Measurements from ENCODE around the gene MACROD2.

MACROD2 gene

DNA sequence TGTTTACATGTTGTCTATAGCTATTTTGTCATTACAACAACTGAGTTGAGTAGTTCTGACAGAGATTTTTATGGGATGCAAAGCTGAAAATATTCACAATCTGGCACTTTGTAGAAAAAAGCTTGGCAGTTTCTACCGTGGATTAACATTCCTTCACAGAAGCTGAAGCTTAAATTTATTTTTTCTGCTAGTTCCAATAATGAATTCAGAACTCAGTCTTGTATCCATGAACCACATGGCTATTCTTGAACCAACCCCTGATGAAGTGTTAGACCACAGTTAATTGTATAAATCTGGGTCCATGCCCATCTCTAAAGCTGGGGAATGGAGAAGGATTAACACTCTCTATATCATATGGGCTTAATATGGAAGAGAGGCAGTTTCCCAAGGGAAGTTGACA is 1085.9 kb downstream of the MACROD2 start:
- H3K4me3 ChIP-seq (ENCODE audit: control insufficient read depth, low read depth, low read length), result no peak overlapping the region
- DNase-seq (ENCODE audit: low read depth), result no peak
- TF ChIP-seq, protein P1, sequence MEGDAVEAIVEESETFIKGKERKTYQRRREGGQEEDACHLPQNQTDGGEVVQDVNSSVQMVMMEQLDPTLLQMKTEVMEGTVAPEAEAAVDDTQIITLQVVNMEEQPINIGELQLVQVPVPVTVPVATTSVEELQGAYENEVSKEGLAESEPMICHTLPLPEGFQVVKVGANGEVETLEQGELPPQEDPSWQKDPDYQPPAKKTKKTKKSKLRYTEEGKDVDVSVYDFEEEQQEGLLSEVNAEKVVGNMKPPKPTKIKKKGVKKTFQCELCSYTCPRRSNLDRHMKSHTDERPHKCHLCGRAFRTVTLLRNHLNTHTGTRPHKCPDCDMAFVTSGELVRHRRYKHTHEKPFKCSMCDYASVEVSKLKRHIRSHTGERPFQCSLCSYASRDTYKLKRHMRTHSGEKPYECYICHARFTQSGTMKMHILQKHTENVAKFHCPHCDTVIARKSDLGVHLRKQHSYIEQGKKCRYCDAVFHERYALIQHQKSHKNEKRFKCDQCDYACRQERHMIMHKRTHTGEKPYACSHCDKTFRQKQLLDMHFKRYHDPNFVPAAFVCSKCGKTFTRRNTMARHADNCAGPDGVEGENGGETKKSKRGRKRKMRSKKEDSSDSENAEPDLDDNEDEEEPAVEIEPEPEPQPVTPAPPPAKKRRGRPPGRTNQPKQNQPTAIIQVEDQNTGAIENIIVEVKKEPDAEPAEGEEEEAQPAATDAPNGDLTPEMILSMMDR (conservative IDR thresholded peaks at IDR 0.05; ENCODE audit: control insufficient read depth, insufficient read depth, low read depth, low read length), result no peak

- DNase-seq (ENCODE audit: low read depth), result no peak
- H3K4me3 ChIP-seq (ENCODE audit: control insufficient read depth, low read depth, low read length), result no peak overlapping the region
- TF ChIP-seq, protein P1 (conservative IDR thresholded peaks at IDR 0.05; ENCODE audit: control insufficient read depth, insufficient read depth, low read depth, low read length), result no peak
Measured at GRCh38 chr20:15091421-15092037, 1096.2 kb downstream of the MACROD2 start.

DNA sequence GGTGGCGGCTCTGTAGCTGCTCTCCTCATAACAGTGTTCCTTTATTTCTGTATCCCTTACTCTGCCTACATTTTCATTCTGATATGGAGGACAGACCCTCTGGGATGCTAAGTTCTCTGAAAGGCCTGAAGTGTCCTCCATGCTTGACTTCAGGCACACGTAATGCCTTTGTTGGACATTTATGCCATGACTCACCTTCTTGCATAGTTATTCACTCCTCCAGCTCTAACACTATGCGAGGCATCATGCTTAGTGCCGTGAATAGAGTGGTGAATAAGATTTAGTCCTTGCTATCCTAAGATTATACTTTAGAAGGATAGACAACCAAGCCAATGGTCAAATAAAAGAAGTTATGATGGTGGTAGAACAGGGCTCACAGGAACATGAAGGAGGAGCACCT is 1103.0 kb downstream of the MACROD2 start:
- no peak overlapping the region for H3K4me3 ChIP-seq (ENCODE audit: control insufficient read depth, low read depth, low read length)
- DNase-seq (ENCODE audit: low read depth), result no peak
- TF ChIP-seq, protein P1 (conservative IDR thresholded peaks at IDR 0.05; ENCODE audit: control insufficient read depth, insufficient read depth, low read depth, low read length), result no peak

GRCh38 chr20:15099130-15099529 is 1103.8 kb downstream of the MACROD2 start:
- DNase-seq (ENCODE audit: low read depth), result no peak
- H3K4me3 ChIP-seq (ENCODE audit: control insufficient read depth, low read depth, low read length), result no peak overlapping the region
- TF ChIP-seq, protein P1 (conservative IDR thresholded peaks at IDR 0.05; ENCODE audit: control insufficient read depth, insufficient read depth, low read depth, low read length), result no peak

GRCh38 chr20:15100506-15101160 is 1105.3 kb downstream of the MACROD2 start:
- TF ChIP-seq, protein P1 (conservative IDR thresholded peaks at IDR 0.05; ENCODE audit: control insufficient read depth, insufficient read depth, low read depth, low read length), result no peak
- H3K4me3 ChIP-seq (ENCODE audit: control insufficient read depth, low read depth, low read length), result no peak overlapping the region
- peak; percentile 6 for DNase-seq (ENCODE audit: low read depth)

- TF ChIP-seq, protein P1 (conservative IDR thresholded peaks at IDR 0.05; ENCODE audit: control insufficient read depth, insufficient read depth, low read depth, low read length), result no peak
- no peak overlapping the region for H3K4me3 ChIP-seq (ENCODE audit: control insufficient read depth, low read depth, low read length)
- DNase-seq (ENCODE audit: low read depth), result no peak
Measured at GRCh38 chr20:15107931-15108330, 1112.6 kb downstream of the MACROD2 start.
